ENCODE results near the gene VAV3.

DNA sequence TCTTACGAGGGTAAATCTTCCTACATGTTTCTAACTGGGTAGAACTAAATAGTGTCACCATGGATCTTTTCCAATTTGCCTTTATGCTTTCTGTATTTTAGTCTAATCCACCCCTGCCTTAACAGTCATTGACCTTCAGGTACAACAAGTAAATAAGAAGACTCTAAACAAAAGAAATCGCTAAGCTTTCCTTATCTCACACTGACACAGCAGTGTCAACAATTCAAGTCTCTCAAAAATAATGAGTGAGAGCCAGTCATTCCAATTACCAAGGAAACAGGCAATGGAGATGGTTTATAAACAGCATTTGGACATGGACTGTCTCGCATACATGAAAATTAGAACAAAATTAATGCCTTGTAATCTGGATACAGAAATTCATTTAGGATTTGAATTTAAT lies 365.8 kb downstream of the VAV3 start:
- TF ChIP-seq POLR2A (IDR thresholded peaks at IDR 0.05) = no peak
- TF ChIP-seq, protein P1, sequence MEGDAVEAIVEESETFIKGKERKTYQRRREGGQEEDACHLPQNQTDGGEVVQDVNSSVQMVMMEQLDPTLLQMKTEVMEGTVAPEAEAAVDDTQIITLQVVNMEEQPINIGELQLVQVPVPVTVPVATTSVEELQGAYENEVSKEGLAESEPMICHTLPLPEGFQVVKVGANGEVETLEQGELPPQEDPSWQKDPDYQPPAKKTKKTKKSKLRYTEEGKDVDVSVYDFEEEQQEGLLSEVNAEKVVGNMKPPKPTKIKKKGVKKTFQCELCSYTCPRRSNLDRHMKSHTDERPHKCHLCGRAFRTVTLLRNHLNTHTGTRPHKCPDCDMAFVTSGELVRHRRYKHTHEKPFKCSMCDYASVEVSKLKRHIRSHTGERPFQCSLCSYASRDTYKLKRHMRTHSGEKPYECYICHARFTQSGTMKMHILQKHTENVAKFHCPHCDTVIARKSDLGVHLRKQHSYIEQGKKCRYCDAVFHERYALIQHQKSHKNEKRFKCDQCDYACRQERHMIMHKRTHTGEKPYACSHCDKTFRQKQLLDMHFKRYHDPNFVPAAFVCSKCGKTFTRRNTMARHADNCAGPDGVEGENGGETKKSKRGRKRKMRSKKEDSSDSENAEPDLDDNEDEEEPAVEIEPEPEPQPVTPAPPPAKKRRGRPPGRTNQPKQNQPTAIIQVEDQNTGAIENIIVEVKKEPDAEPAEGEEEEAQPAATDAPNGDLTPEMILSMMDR (IDR thresholded peaks at IDR 0.05 in 8 of 11, conservative IDR thresholded peaks at IDR 0.05 in 3 of 11) = no peak

All from spleen (tissue), 7 donors.